Uterus (tissue), 2 donors: ENCODE measurements around the gene WWOX.

Source experiments
- CTCF ChIP-seq, 4 experiments: fragments of 200-600 bp in 2 of 4; fragments of 450-650 bp in 2 of 4; sonication (generic) in 2 of 4; IDR thresholded peaks; one replicate each; pipeline ENCODE4 v1.5.1; 2016 to 2019; ENCODE audit warnings: antibody characterized with exemption in 4 of 4, mild to moderate bottlenecking in 2 of 4, moderate library complexity in 1 of 4
- POLR2A ChIP-seq, 2 donors: fragments of 450-650 bp; IDR thresholded peaks; one replicate each; pipeline ENCODE4 v1.6.1; 2016; ENCODE audit warnings: antibody characterized with exemption in 2 of 2, mild to moderate bottlenecking in 1 of 2, moderate library complexity in 1 of 2

GRCh38 chr16:78762222-78762621, 662.8 kb downstream of the WWOX start:
- no peak for TF ChIP-seq CTCF (IDR thresholded peaks at IDR 0.05)
- TF ChIP-seq POLR2A (IDR thresholded peaks at IDR 0.05) = no peak
